Epidermal melanocyte (primary cell): ENCODE results near the gene RERE.
A peak's percentile ranks its signal among the peaks of the same experiment; 100 is the strongest.
"Not testable (repeated sequence)": the region's sequence is repeated elsewhere in the genome, so short reads cannot be mapped to it uniquely, and the experiment has no call there.

ENCODE experiments used
- DNase-seq: peaks from one replicate; pipeline ENCODE4 v3.0.0; 2011; ENCODE audit warnings: low spot score; ENCODE audit not compliant: insufficient read length

RERE gene

DNA sequence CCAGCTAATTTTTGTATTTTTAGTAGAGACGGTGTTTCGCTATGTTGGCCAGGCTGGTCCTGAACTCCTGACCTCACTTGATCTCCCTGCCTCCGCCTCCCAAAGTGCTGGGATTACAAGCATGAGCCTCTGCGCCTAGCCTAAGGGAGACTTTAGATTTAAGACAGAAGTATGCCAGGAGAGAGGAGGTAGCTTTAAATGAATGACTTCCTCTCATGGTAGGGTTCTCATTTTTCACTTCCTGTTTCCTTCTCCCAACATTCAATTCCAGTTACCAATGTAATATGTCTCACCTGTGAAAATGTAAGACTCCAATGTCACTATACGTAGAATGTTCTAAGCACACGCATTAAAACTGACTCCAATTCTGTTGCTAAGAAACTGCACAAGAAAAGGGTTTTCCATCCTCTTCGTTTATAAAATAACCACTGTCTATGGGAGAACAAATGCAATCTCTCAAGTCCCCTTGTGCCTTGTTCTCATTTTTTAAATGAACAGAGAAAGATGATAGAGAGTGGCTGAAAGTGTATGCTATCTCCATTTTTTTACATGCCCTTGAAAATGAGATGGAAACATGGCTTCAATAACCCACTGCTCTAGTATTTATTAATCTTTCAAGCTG is 359.6 kb downstream of the RERE start:
- no peak for DNase-seq

DNA sequence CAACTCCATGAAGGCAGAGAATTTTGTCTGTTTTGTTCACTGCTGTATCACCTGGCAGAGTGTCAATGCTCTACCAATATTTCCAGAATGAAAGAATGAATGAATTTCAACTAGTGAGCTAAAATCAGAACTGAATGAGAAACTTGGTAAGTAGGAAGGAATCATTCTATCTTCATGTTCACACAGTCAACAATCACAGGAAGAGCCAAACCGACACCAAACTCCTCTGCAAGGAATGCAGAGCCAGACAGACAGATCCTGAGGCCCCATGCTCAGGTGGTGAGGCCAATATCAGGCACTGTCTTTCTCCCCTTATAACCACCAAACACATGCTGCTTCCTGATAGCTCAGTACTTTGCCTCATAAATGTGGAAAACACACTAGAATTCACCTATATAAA is 360.4 kb downstream of the RERE start:
- DNase-seq: no peak

DNA sequence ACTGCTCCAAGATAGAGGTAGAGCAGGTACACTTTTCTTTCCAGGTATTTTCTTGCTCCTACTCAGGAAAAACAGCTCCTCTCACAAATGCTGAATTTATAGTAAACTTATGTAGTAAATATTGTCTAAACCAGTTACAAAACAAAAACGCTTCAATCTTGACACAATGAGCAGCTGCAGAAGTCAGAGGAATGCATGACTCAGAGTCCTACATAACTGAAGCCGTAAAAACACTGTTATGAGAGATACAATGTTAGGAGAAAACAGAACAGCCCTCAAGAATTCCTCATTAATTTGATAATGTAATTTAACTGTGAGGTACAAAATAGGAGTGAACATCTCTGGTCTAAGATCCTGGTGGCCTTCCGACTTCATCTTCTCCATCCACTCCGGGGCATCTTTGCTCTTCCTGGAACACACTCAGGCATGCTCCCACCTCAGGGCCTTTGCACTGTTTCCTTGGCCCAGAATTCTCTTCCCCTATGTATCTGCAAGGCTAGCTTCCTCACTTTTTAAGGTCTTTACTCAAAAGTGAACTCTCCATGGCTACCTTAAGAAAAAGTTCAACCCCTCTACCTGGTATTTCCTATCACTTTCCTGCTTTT is 361.0 kb downstream of the RERE start:
- DNase-seq: peak; percentile 45

DNA sequence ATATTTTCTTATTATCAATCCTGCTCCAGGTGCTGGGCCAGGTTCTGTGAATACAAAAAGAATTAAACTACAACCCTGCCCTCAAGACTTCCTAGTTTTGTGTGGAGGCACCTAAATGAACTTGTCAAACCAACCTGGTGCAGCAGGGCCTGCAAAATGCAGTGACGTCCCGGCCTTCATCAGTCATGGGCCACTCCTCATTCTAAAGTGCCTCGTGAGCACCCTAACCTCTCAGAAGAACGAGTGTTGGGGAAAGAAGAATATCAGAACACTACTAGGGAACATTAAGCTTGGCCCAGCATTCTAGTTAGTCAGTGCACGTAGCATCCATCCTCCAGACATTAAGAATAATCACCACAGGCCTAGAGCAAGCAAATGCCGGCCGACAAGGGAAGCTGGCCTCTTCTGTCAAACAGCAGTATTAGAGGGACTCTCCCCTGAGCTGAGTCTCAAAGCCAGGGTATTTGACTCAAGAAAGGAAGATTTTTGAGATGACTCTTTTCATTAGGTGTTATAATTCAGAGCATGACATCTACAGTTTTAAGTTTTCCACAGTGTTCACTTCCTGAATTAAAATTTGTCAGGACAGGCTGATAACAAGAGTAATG is 361.6 kb downstream of the RERE start:
- no peak for DNase-seq

DNA sequence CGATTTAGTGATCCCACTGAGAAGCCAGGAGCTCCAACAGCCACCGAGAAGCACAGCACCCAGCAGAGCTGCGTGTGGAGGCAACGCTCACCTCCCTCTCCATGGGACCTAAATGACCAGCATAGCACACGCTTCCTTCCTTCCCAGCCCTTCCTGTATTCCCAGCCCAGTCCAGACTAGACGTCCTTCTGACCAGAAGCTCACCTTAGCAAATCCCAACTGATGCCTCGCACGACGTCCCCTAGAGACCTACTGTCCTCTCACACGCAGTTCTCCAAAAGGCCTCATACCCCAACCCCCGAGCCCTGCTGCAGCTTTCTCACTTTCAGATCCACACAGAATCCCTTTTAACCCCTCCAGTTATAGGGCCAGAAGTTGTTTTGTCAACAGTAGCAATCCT is 367.1 kb downstream of the RERE start:
- no peak for DNase-seq

DNA sequence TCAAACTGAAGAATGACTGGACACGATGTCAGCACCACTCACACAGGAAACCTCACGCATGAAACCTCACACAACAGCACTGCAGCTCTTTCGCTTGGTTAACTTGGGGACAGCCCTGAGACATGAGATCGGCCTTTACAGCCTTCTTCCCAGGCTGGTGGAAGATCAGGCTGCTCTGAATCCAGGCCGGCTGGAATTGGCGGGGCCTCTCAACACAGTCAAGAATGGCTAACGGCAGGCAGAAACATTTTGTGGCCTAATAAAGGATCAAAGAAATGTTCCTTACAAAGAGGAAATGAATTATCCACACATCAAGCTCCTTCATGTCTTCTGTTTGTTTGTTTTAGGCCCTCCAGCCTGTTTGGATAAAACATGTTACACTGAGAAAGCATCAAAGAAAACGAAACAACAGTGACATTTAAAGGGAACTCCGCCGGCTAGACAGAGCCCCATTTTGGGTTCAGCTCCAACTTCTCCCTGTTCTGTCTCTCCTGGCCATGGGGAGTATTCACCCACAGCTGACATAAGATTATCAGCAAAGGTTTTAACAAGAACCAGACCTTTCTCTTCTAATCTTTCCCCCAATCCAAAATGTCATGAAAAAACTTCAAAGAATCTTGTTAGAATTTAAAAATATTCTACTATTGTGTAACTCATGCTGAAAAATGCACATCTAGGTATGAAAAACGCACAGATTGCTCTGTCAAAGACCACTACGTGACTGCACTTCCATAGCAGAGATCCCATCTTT is 368.4 kb downstream of the RERE start:
- DNase-seq: peak; percentile 30

DNA sequence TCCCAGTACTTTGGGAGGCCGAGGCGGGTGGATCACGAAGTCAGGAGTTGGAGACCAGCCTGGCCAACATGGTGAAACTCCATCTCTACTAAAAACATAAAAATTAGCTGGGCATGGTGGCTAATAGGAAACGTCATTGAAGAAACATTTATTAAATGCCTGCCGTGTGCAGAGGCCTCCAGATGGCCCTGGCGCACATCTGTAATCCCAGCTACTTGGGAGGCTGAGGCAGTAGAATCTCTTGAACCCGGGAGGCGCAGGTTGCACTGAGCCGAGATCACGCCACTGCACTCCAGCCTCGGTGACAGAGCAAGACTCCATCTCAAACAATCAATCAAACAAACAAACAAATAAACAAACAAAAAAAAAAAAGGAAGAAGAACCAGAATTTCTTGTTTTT is 368.9 kb downstream of the RERE start:
- DNase-seq: not testable (repeated sequence)

DNA sequence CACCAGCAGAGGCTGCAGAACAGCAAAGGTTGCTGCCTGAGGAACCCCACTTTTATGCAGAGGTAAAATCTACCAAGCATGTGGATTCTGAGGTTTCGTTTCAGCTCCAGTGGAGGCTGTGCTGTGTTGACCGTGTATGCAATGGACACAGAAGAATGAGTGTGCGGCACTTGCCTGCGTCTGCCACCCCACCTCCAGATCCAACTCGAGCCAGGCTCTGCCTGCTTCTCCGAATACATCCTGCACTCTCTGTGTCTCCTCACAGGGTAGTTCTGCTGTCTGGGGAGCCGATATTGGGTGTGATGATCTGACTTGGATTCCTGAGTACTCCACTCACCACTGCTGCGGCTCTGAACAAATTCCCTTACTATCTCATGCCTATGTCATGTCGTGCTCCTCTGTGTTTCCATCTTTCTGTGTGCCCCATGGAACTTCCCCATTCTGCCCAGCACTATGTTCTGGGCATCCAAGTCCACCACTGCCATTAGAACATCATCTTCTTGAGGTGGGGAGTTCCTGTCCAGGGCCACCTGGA is 369.8 kb downstream of the RERE start:
- DNase-seq: no peak

DNA sequence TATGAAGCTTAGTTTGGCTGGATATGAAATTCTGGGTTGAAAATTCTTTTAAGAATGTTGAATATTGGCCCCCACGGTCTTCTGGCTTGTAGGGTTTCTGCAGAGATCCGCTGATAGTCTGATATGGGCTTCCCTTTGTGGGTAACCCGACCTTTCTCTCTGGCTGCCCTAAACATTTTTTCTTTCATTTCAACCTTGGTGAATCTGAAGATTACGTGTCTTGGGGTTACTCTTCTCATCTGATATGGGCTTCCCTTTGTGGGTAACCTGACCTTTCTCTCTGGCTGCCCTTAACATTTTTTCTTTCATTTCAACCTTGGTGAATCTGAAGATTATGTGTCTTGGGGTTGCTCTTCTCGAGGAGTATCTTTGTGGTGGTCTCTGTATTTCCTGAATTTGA is 371.3 kb downstream of the RERE start:
- DNase-seq: not testable (repeated sequence)

DNA sequence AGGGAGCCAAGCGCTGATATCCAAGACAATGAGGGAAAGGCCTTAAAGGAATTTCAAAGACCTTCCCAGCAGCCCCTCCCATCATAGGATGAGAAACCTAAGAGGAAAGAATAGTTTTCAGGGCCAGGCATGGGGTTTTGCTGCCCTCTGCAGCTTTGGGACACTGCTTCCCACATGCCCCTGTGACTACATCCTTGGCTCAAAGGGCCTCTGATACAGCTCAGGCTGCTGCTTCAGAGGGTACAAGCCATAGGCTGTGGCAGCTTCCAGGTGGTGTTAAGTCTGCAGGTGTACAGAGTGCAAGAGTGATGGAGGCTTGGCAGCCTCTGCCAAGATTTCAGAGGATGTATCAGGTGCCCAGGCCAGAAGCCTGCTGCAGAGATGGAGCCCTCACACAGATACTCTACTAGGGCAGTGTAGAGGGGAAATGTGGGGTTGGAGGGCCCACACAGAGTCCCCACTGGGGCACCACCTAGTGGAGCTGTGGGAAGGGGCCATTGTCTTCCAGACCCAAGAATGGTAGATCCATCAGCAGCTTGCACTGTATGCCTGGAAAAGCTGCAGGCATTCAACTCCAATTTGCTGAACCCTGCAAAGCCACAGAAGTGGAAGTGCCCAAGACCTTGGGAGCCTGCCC is 373.8 kb downstream of the RERE start:
- no peak for DNase-seq

DNA sequence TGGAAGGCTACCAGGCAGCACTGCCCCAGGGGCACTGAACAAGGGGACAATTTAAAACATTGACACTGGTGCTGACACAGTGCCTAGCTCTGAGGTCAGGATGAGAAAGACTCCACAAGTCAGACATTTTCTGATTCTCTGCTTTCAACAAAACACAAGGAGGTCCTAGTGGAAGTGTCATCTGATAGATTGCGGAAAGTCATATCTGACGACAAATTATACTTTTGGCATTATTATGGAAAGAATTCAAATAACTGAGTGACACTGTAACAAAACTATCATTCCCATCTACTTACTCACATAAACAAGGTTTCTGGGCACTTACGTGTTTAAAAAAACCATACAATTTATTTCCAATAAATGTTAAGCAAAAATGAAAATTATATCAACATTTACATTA is 376.0 kb downstream of the RERE start:
- no peak for DNase-seq

DNA sequence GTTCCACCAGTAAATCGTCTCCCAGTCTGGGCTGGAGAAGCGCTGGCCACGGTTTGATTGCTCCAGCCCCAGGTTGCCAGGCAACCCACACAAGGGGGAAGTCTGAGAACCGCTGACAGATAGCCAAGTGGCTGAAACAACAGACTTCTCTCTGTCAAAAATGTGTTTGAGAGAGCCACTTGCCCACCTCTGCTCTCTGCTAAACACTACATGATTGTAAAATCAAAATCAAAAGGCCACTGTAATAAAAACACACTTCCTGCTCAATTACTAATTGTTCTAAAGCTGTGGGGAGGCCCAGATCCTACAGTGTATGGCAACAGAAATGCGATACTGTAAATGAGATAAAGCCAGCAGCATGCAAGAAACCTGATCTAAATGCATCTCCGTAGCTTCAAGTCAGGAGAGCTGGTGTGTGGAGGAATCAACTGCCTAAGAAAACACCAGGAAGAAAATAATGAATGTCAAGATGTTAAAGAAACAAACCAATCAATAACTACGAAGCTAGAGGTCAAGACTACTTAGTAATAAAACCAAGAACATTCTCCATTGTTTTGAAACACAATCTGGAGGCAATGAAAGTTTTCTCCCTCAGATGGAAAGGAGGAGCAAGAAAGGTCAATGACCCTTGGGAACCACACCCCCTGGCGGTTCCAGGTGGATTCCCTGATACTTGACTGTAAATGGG is 378.3 kb downstream of the RERE start:
- peak; percentile 88 for DNase-seq

DNA sequence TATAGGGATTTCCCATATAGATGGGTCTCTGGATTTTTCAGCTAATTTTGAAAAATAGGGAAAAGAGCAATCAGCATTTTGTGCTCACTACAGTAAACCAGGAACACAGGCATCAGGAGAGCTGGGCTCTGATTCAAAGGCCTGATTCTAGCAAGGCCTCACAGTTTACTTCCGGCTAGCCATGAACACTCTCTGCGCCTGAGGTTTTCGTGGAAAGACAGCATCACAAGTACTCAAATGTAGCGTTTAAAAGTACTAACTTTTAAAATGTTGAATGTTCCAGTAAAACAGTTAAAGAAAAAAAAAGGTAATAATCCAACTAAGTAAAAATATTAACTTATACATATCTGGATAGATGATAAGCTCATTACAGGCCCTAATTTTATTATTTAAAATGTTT is 379.0 kb downstream of the RERE start:
- DNase-seq: no peak

DNA sequence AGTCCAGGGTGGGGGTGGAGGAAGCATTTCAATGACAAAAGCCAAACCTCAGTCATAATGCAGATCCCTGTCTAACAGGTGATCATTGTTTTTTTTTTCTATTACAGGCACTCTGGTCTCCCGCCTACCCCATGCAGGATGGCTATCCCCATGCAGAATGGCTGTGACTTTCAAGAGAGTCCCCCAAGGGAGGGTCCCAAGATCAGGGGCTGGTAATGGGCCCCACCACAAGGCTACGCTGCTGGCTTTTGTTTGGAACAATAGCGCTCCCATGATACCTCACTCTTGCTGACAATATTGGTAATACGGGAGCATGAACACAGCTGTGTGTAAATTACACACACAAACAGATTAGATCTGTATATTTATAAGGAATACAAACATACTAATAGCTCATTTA is 380.1 kb downstream of the RERE start:
- DNase-seq: no peak

DNA sequence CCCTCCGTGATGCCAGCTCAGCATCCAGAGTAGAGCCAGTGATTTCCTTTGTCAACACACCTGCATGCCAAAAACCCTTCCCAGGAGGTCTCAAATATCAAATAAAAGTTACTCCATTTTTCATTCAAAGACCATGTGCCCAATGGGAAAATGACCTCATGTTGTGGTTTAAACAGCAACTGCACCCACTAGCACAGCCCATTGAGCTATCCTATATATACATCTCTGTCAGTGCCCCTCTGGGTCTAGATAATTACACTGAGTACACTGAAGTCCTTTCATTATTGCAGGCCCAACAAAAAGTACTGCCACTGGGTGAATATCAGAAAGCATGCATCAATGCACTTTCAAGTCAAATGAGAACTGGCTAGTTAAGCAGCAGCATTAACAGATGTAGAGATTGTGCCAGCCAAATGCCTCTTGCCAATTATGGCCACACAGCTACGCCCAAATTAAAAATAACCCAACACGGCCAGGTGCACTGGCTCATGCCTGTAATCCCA is 381.8 kb downstream of the RERE start:
- no peak for DNase-seq

DNA sequence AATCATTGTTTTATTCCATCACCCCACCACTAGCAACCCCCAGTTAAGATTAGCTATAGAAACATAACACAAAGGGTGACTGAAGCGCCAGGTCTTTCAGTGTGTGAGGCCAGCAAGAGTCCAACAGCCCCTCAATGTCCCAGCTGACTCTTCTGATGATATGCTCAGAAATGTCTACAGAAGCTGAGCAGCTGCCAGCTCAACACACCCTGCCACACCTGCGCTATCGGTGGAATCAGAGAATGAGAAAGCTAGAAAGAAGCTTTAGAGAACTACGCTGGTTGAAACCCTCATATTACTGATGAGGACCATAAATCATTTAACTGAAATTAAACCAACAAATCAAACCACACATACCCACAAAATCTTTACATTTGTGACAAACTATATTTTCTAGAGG is 383.3 kb downstream of the RERE start:
- DNase-seq: no peak

DNA sequence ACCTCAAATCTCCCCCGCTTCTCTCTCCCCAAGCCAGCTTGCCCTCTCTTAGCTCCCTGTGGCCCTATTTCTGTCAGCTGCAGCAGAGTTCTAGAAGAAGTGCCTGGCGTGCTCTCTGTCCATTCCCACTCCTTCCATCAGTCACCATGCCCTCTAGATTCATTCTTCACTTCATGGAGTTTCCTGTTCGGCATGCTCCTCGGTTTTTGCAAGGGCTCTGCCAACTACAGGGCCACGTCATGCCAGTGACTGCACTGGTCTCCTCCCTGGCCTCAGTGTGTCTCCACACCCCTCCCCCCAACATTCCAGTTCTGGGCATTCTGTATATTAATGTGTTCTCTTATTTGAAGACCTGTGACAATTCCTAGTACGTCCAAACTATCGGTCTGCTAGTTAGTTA is 385.7 kb downstream of the RERE start:
- no peak for DNase-seq

DNA sequence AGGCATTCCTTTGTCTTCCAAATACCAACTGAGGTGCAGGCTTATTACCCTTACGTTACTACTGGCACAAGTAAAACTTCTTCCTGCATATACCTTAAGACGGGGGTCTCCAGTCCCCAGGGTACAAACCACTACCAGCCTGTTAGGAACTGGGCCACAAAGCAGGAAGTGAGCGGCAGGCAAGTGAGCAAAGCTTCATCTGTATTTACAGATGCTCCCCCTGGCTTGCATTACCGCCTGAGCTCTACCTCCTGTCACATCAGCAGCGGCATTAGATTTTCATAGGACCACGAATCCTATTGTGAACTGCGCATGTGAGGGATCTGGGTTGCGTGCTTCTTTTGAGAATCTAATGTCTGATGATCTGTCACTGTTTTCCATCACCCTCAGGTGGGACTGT is 386.4 kb downstream of the RERE start:
- DNase-seq: no peak

DNA sequence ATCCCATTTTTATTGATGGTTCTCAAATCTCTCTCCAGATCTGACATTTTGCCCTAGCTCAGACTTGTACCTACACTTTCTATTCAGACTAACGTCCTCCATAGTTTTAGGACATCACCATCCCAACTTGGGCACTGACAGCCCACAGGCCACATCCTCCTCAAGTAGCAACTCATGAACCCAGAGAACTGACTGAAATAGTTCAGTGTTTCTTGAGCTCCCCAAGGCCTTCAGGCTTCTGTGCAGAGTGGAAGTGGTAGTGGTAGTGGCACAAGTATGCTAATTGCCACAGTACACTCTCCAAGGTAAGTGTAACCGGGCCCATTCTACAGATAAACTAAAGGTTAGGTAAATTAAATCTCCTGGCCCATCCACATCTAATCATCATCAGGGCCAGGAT is 387.0 kb downstream of the RERE start:
- no peak for DNase-seq

DNA sequence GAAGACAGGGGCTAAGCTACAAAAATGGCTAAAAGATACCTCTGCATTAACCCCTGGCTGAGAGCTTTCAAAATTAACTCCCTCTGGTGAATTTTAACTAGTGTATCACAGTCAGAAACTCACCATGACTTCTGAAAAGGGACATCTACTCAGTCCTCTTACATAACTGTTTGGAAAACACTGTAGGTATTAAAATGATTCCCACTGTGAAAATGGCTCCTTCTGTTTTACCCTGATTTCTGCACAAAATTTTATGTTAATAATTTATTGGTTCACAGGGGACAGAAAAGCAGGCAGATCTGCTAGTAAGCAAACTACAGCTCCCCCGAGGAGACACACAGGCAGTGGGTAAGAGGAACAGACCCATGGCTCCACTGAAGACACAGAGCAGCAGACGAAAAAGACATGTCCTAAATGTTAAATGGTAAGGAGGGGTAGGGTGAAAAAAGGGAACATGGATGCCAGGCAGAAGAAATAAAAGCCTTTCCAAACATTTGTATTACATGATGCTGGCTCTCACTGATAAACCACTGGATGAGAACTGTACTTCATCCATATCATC is 387.8 kb downstream of the RERE start:
- DNase-seq: no peak

DNA sequence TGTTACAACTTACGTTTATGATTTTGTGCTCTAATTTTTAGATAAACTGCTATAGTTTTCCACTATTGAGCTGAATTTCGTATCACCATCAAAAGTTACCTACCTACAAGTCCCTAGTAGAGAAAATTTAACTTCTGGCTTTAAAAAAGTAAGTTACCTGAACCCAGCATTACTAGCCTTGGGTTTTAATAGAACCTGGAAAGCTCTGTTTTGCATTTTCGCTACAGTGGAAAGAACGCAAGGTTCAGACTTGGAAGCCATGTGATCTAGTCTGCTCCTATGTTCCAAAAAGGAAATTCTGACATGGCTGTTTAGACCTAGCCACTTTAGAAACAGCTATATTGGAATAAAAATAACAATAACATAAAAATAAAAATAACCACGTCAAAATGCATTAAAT is 389.0 kb downstream of the RERE start:
- DNase-seq: no peak
